ENCODE measurements around the gene TFAP2A.

The TFAP2A gene

DNA sequence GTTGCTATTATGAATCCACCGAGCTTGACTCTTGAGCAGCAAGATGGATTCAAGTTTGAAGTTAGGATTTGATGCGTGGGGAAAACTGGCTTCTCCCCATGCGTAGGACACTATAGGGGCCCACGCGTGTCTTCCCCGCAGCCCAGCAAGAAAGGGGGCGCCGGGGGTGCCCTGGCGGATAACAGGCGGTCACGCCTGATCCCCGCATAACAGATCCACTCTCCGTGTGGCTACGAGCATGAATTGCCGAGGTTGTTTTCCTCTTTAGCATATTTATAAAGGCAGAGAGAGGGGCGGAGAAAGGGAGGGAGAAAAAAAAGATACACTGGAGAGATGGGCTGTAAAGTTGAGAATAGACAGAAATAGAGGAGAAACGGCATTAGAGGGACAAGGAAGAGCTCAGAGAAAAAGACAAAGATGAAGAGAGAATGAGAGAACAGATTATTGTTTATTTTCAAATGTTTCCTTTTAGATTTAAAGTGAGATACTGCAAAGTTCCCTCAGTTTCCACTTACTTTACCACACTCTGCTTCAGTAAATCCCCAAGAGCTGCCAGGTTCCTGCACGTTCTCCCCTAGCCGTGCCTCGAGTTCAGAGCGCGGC is 32.0 kb downstream of the TFAP2A start:
- DNase-seq (ENCODE audit: low read depth) = no peak

- DNase-seq (ENCODE audit: low read depth) = no peak
Observed at GRCh38 chr6:10382322-10382721, 32.6 kb downstream of the TFAP2A start.

GRCh38 chr6:10381830-10382208 is 33.1 kb downstream of the TFAP2A start:
- no peak for DNase-seq (ENCODE audit: low read depth)

DNA sequence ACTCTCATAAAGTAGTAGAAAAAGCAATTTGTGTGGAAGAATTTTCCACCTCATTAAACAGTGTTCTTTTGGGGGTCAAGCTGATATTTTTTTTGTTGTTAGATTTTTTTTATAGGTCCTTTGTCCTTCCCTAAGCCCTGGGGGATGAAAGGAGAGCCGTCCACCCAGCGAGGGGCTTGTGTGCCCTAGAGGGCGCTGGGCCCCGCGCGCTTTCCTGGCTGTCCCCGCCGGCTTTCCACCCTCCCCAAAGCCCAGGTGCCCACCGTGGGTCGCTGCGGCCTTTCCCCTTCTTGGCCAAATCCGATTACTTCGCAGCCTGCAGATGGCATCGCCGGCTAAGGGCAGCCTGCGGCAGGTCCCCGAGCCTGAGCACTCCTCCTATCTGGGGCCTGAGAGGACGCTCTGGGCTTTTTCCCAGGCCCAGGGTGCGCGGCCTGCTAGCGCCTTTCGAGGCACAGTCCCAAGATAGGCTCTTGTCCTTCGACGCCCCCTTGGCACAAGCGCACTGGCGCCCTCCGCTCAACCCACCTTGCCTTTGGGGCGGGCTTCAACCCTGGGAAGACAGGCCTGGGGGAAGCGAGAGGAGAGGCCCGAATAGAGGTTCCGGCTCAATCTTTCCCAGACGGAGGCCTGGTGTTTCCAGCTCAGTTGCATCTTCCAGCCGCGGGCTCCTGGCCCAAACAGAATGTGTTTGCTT is 33.6 kb downstream of the TFAP2A start:
- no peak for DNase-seq (ENCODE audit: low read depth)

GRCh38 chr6:10375391-10375969 is 39.4 kb downstream of the TFAP2A start:
- no peak for DNase-seq (ENCODE audit: low read depth)

GRCh38 chr6:10373642-10374359 is 41.1 kb downstream of the TFAP2A start:
- peak; percentile 5 for DNase-seq (ENCODE audit: low read depth)

GRCh38 chr6:10369896-10370295 is 45.0 kb downstream of the TFAP2A start:
- peak; percentile 7 for DNase-seq (ENCODE audit: low read depth)

DNA sequence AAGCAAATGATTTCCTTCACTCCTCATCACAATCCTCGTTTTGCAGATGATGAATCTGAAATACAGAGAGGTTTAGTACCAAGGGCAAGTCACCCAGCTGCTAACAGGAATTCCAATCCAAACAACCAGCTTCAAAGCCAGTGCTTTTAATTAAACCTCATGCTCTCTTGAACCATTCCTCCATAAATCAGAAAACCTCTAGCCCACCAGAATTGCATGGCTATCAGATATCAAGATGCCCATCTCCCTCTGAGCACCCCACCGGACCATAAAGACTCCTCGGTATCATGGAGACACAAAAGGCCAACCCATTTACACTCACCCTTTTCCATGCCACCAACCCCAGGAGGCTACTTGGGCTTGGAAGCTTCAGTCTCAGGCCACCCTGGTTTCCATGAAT is 46.0 kb downstream of the TFAP2A start:
- no peak for DNase-seq (ENCODE audit: low read depth)

DNA sequence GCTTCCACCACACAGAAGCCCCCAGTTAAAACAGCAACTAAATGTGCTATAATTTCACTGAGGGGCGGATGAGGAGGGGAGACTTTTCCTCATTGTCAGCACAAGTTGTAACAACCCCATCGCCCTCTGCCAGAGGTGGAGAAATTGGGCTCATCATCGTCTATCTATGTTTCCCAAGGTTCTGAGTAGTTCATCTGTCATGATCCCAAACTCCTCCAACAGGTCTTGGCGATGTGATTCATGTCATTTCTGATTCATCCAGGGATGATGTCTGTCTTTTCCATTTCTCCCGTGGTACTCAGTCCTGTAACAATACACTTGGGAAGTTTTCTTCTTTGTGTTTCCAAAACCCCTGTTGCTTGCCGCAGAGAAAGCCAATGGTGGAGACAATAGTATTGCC is 51.0 kb downstream of the TFAP2A start:
- no peak for DNase-seq (ENCODE audit: low read depth)

DNA sequence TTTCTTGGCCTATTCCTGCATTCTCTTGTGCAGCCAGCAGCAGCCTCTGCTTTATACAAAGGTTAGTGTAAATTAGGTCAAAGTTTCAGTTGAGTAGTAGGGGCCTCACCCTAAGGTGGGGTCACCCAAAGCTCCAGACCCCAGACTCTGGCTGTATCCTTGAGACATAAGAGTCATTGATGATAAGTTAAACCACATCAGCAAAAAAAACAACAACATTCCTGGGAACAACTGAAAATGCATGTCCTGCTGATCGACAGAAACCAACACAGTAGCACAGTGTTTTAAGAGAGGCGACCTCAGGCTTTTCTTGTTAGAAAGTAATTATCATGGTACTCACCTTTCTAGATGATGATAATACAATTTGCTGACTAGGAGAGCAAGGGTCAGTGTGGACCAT is 52.6 kb downstream of the TFAP2A start:
- no peak for DNase-seq (ENCODE audit: low read depth)

- DNase-seq (ENCODE audit: low read depth) = no peak
Observed at GRCh38 chr6:10361428-10361827, 53.4 kb downstream of the TFAP2A start.

- no peak for DNase-seq (ENCODE audit: low read depth)
Observed at GRCh38 chr6:10359581-10359980, 55.3 kb downstream of the TFAP2A start.

GRCh38 chr6:10355115-10355702 is 59.7 kb downstream of the TFAP2A start:
- no peak for DNase-seq (ENCODE audit: low read depth)

DNA sequence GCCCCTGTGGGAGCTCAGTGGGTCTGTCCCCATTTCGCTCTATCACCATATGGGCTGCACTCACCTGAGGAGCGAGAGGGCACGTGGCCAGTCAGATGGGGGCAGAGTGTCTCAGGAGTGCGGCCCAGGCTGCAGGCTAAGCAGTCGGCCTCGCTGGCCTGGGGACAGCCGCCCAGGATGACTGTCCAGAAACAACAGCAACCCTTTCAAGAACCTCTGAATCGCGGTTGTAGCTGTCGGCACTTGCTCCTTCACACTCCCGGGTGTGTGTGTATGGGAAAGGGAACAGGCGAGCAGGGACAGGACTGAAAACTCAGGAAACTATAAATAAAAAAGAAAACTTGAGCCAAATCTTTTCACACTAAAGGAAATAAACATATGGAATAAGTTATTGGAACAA is 63.1 kb downstream of the TFAP2A start:
- no peak for DNase-seq (ENCODE audit: low read depth)

GRCh38 chr6:10350720-10351119 is 64.2 kb downstream of the TFAP2A start:
- DNase-seq (ENCODE audit: low read depth) = no peak

DNA sequence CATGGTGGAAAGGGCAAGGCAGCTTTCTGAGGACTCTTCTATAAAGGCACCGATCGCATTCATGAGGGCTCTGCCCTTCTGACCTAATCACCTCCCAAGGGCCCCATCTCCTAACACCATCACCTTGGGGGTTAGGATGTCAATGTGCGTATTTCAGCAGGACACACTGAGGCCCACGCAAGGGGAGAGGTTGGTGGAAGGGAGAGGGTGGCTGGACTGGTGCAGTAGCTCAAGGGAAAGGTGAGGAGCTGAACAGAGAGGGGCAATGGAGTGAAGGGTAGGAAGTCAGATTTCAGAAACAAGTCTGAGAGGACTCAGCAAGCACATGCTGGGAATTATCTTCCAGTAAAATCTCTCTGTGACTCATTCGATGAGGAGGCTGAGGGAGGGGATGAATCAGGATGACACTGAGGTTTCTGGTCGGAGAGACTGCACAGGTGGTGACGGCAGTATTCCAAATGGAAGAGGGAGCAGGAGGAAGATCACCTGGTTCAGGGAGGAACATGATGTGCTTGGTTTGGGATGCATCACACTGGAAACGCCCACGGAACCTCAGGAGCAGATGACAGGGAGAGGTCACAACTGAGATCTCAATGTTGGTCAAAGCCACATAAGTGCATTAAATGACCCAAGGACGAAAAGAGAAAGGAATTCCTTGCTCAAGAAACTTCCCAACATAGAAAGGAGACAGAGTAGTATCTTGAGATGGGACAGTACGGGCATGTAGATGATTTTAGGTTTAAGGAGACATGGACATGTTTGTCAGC is 67.1 kb downstream of the TFAP2A start:
- peak; percentile 19 for DNase-seq (ENCODE audit: low read depth)
